Epithelial cell of esophagus (primary cell): ENCODE measurements around the gene HARS2.
A peak's percentile ranks its signal among the peaks of the same experiment; 100 is the strongest.
"Not testable (repeated sequence)": the region's sequence is repeated elsewhere in the genome, so short reads cannot be mapped to it uniquely, and the experiment has no call there.

Experiments used
- DNase-seq: peaks from one replicate; pipeline ENCODE4 v3.0.0; 2010; ENCODE audit warnings: low read depth
- H3K4me3 ChIP-seq: 2 replicates; pipeline ENCODE4 v1.5.1; 2011; ENCODE audit warnings: mild to moderate bottlenecking, low read length, control low read depth
- CTCF ChIP-seq: IDR thresholded peaks from 2 replicates; pipeline ENCODE4 v1.5.1; 2011; ENCODE audit warnings: low read depth, mild to moderate bottlenecking, low read length, control low read depth, inconsistent platforms; ENCODE audit not compliant: insufficient read depth; ENCODE audit errors: missing control alignments

The HARS2 gene

GRCh38 chr5:140664359-140665119 is 26.7 kb upstream of the HARS2 start, which contains the start of gene WDR55:
TSS of gene WDR55 (plus strand) at chr5:140664904. CDS start at chr5:140664913, 9 bp downstream.
- DNase-seq = peak; percentile 96
- peak within 1 kb of the TSS; percentile 96 for H3K4me3 ChIP-seq
- TF ChIP-seq CTCF = no peak

GRCh38 chr5:140671035-140671434 is 20.2 kb upstream of the HARS2 start:
- H3K4me3 ChIP-seq, DNase-seq: not testable (repeated sequence)

GRCh38 chr5:140671472-140672125 is 19.7 kb upstream of the HARS2 start:
- DNase-seq = no peak
- no peak for TF ChIP-seq CTCF

GRCh38 chr5:140672455-140673186 is 18.6 kb upstream of the HARS2 start:
- no peak for DNase-seq
- no peak overlapping the region for H3K4me3 ChIP-seq
- no peak for TF ChIP-seq CTCF

More at GRCh38 chr5:140671472-140672125, 19.7 kb upstream of the HARS2 start:
- no peak overlapping the region for H3K4me3 ChIP-seq

- DNase-seq = no peak
- no peak within 1 kb of the TSS for H3K4me3 ChIP-seq
- no peak for TF ChIP-seq CTCF
Measured at GRCh38 chr5:140673187-140673976, 17.9 kb upstream of the HARS2 start, which contains the start of gene DND1. TSS of gene DND1 (minus strand) at chr5:140673576. CDS start at chr5:140673542, 34 bp downstream.

- DNase-seq = no peak
- TF ChIP-seq CTCF = no peak
- no peak overlapping the region for H3K4me3 ChIP-seq
Measured at GRCh38 chr5:140674211-140674610, 17.0 kb upstream of the HARS2 start.

GRCh38 chr5:140674629-140675028 is 16.6 kb upstream of the HARS2 start:
- DNase-seq = no peak
- H3K4me3 ChIP-seq = no peak overlapping the region
- no peak for TF ChIP-seq CTCF
